NT2/D1 (cell line): ENCODE data around the gene ADRB2.

Experiments
- SUZ12 ChIP-seq: IDR thresholded peaks from 2 replicates; pipeline ENCODE4 v1.6.1; 2011; ENCODE audit not compliant: insufficient read length, insufficient read depth; ENCODE audit errors: extremely low read depth
- YY1 ChIP-seq: IDR thresholded peaks from 2 replicates; pipeline ENCODE4 v1.6.1; 2011; ENCODE audit not compliant: insufficient read length, insufficient read depth
- ZNF274 ChIP-seq: IDR thresholded peaks from 2 replicates; pipeline ENCODE4 v1.6.1; 2011; ENCODE audit warnings: mild to moderate bottlenecking, low read depth, low read length

DNA sequence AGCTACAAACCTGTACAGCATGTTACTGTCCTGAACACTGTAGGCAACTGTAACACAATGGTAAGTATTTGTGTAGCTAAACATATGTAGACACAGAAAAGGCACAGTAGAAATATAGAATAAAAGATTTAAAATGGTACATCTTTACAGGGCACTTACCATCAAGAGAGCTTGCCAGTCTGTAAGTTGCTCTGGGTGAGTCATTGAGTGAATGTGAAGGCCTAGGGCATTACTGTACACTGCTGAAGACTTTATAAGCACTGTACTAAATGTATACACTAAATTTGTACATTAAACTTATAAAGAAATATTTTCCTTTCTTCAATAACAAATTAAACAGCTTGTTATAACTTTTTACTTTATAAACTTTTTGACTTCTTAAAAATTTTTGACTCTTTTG is 20.5 kb downstream of the ADRB2 start:
- TF ChIP-seq YY1 (no peak), ZNF274 (no peak), SUZ12 (no peak)
